GM06990 (cell line): ENCODE results near the gene ASTL.

Source experiments
- DNase-seq: peaks from one replicate; pipeline ENCODE4 v3.0.0-alpha.2; 2011; ENCODE audit not compliant: insufficient read length; ENCODE audit errors: extremely low read depth
- H3K27me3 ChIP-seq: replicated peaks from 2 replicates; pipeline ENCODE4 v1.6.0; 2011; ENCODE audit warnings: low read length; ENCODE audit not compliant: control insufficient read depth, insufficient read depth
- H3K36me3 ChIP-seq: 2 replicates; pipeline ENCODE4 v1.5.1; 2011; ENCODE audit warnings: low read length; ENCODE audit not compliant: control insufficient read depth, insufficient read depth
- H3K4me3 ChIP-seq: replicated peaks from 2 replicates; pipeline ENCODE4 v1.5.1; 2011; ENCODE audit warnings: low read depth, mild to moderate bottlenecking, control low read depth, low read length
- TF ChIP-seq, protein P1 (sequence below): IDR thresholded peaks from 2 replicates; pipeline ENCODE4 v1.5.1; 2011; ENCODE audit warnings: low read length, control low read depth, mild to moderate bottlenecking, inconsistent platforms; ENCODE audit not compliant: insufficient read depth, poor library complexity, severe bottlenecking

The ASTL gene

DNA sequence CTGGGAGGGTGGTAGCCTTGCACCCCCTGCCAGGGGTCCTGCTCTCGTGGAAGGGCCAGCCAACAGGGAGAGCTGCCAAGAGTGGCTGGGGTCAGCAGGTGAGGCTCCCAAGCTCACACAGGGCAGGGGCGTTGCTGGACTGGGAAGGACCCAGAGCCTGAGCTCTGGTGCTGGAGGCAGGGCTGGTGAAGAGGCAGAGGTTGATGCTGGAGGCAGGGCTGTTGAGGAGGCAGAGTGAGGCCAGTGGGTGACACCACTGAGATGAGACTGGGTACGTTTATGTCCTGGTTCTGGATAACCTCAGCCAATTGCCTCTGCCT, 29.0 kb downstream of the ASTL start:
- Histone ChIP-seq H3K27me3 (no peaks in the 10 kb centered on the region), H3K4me3 (no peak overlapping the region), H3K36me3 (no peaks in the 10 kb centered on the region)
- no peak for DNase-seq
- TF ChIP-seq, protein P1, sequence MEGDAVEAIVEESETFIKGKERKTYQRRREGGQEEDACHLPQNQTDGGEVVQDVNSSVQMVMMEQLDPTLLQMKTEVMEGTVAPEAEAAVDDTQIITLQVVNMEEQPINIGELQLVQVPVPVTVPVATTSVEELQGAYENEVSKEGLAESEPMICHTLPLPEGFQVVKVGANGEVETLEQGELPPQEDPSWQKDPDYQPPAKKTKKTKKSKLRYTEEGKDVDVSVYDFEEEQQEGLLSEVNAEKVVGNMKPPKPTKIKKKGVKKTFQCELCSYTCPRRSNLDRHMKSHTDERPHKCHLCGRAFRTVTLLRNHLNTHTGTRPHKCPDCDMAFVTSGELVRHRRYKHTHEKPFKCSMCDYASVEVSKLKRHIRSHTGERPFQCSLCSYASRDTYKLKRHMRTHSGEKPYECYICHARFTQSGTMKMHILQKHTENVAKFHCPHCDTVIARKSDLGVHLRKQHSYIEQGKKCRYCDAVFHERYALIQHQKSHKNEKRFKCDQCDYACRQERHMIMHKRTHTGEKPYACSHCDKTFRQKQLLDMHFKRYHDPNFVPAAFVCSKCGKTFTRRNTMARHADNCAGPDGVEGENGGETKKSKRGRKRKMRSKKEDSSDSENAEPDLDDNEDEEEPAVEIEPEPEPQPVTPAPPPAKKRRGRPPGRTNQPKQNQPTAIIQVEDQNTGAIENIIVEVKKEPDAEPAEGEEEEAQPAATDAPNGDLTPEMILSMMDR = no peak

DNA sequence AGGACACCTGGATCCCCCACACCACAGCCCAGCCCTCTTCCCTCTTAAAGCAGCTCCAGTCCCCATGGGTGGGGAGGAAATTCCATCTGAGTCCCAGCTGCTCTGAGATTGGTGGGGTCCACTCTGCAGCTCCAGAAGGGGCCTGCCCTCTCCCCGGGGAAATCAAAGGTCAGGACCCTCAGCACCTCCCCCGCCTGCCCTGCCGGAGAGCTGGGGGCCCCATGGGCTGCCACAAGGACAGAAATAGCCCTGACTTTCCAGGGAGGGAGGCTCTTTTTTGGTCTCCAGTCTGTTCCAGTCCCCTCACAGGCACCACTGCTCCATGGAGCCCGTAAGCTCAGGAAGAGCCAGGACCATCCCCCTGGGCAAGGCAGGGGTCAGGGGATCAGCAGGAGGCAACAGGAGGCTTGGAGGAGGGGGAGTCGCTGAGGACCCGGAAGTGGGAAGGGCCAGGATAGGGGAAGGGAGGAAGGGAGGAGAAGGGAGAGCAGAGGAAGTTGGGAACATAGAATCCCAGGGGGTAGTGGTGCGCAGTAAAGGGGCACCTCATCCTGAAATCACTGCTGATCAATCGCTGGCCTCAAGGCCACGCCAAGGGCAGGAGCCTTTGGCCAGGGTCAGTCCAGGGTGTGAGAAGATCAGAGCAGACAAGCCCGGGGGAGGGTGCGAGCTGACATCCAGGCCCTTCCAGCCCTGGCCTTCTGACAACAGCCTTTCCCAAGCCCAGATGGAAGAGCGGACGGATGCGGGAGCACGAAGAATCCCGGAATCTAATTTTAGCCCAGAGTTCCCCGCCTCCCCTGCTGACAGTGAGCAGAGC, 29.6 kb downstream of the ASTL start:
- DNase-seq = no peak

DNA sequence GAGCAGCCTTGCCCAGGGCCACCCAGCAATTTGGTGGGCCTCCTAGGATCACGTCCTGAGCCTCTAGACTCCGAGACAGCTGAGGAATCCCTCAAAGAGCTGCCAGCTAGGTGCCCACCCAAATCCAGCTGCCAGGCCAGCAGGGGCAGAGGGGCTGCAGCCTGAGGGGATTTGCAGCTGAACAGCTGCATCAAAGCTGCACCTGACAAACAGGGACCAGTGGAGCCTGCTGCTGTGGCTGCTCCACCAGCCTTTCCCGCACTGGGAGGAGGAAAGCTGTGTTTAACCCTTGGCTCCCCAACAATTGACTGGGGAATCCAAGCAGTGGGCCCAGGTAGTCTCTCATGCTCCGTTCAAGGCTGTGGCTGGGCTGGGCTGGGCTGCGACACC, 30.2 kb downstream of the ASTL start:
- Histone ChIP-seq H3K27me3 (no peaks in the 10 kb centered on the region), H3K36me3 (no peaks in the 10 kb centered on the region), H3K4me3 (no peak overlapping the region)
- DNase-seq = no peak
- TF ChIP-seq, protein P1 = no peak

More for the DNA sequence above, 29.6 kb downstream of the ASTL start:
- TF ChIP-seq, protein P1 = no peak
- no peaks in the 10 kb centered on the region for H3K36me3 ChIP-seq
- H3K4me3 ChIP-seq = no peak overlapping the region
- no peaks in the 10 kb centered on the region for H3K27me3 ChIP-seq

DNA sequence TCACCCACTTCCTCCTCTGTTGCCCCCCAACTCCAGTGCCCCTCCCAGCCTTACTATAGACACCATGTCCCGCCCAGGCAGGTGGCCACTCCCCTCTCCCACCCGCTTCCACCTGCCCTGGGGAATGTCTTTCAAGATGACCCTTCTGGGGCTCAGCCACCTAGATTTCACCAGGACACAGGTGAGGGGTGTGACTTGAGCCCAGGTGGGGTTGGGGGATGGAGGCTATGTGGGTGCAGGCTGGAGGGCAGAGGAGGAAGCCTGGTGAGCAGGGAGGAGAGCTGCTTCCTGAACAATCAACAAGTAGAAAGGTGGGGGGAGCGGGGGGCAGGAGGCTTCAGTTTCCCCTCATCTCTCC, 30.6 kb downstream of the ASTL start:
- no peaks in the 10 kb centered on the region; the same call in 1 of the 2 replicates for H3K27me3 ChIP-seq
- TF ChIP-seq, protein P1 = no peak
- no peak overlapping the region for H3K4me3 ChIP-seq
- no peaks in the 10 kb centered on the region for H3K36me3 ChIP-seq
- no peak for DNase-seq

DNA sequence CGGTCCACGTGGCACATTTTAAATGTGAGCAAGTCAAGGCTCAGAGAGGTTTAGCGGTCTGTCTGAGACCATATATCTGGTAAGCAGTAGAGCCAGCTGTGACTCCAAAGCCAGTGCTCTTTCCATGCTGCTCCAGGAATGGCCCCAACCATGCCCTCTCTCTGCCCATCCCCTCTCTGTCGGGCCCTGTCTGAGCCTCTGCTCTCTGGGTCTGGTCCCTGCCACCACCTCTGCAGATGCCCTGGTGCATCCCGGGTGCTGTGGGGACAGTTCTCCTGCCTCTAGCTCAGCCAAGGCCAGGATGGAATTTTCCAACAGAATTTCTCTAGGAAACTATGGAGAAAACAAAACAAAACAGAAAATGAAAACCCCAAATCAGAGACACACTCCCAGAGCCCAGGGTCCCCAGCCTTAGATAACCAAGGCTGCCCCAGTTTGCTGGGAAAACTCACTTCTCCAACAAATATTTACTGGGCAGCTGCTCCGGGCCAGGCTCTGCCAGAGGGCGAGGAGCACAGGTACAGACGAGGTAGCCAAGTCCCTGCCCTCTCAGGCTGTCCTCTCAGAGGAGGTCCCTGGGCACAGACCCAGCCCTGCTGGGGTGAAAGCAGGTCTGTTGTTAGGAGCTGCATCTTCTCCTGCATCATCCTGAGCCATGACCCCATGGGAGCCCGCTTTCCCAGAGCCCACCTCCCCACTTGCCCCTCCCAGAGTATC, 31.2 kb downstream of the ASTL start:
- H3K4me3 ChIP-seq = no peak overlapping the region
- DNase-seq = no peak
- no peaks in the 10 kb centered on the region; the same call in 1 of the 2 replicates for H3K27me3 ChIP-seq
- TF ChIP-seq, protein P1 = no peak
- no peaks in the 10 kb centered on the region for H3K36me3 ChIP-seq
